CD8-positive, alpha-beta memory T cell (primary cell): Measurements from ENCODE around the gene MAP3K14. TPM values are rescaled to one million over a fixed set of nuclear protein-coding genes. Genes with fewer than 3 reads are reported as not detected.
A peak's percentile ranks its signal among the peaks of the same experiment; 100 is the strongest.

Experiments
- CTCF ChIA-PET: fragments of 350-600 bp; sonication (Branson Sonifier 250); formaldehyde crosslinking; loops from one replicate; lab custom pipeline; 2021; ENCODE audit warnings: antibody characterized with exemption; lab: Charles Lee
- POLR2A ChIA-PET: fragments of 350-600 bp; sonication (Branson Sonifier 250); formaldehyde crosslinking; loops from one replicate; lab custom pipeline; 2021; ENCODE audit warnings: antibody characterized with exemption; lab: Charles Lee
- DNase-seq, 5 donors: peaks; one replicate each; pipeline versions ENCODE4 v3.0.0 to v3.0.0-alpha.2; 2020 to 2022; ENCODE audit warnings: mixed read lengths in 1 of 5
- H3K27ac ChIP-seq: one replicate; pipeline ENCODE4 v1.7.0; 2013; ENCODE audit warnings: low read depth, mild to moderate bottlenecking, low read length, moderate library complexity
- H3K27me3 ChIP-seq: 2 replicates; pipeline ENCODE4 v1.7.0; 2013; ENCODE audit warnings: low read length, mild to moderate bottlenecking; ENCODE audit not compliant: insufficient read depth, poor library complexity, severe bottlenecking
- H3K36me3 ChIP-seq: 2 replicates; pipeline ENCODE4 v1.7.0; 2013; ENCODE audit warnings: mild to moderate bottlenecking, low read length, moderate library complexity; ENCODE audit not compliant: insufficient read depth
- H3K4me1 ChIP-seq: 2 replicates; pipeline ENCODE4 v1.7.0; 2013; ENCODE audit warnings: mild to moderate bottlenecking, low read length, moderate library complexity; ENCODE audit not compliant: insufficient read depth
- H3K4me3 ChIP-seq: 2 replicates; pipeline ENCODE4 v1.7.0; 2013; ENCODE audit warnings: mild to moderate bottlenecking, low read length
- H3K9me3 ChIP-seq: 2 replicates; pipeline ENCODE4 v1.7.0; 2013; ENCODE audit warnings: mild to moderate bottlenecking, low read length
- H3K27ac Mint-ChIP-seq, 8 donors: one replicate each; pipeline ENCODE4 v1.8.0; 2020 to 2021; ENCODE audit warnings: mixed read lengths in 8 of 8, mild to moderate bottlenecking in 6 of 8, inconsistent platforms in 3 of 8, moderate library complexity in 3 of 8
- H3K27me3 Mint-ChIP-seq, 2 donors: one replicate each; pipeline ENCODE4 v1.8.0; 2020 to 2021; ENCODE audit warnings: mixed read lengths in 2 of 2, mild to moderate bottlenecking in 1 of 2, moderate library complexity in 1 of 2
- H3K36me3 Mint-ChIP-seq, 3 donors: one replicate each; pipeline ENCODE4 v1.8.0; 2020 to 2021; ENCODE audit warnings: mixed read lengths in 3 of 3, inconsistent platforms in 1 of 3, mild to moderate bottlenecking in 1 of 3
- H3K4me1 Mint-ChIP-seq, 3 donors: one replicate each; pipeline ENCODE4 v1.8.0; 2020 to 2021; ENCODE audit warnings: mixed read lengths in 3 of 3, inconsistent platforms in 1 of 3, mild to moderate bottlenecking in 1 of 3
- H3K4me3 Mint-ChIP-seq, 7 donors: one replicate each; pipeline ENCODE4 v1.8.0; 2020 to 2021; ENCODE audit warnings: mixed read lengths in 7 of 7, mild to moderate bottlenecking in 6 of 7, moderate library complexity in 4 of 7, inconsistent platforms in 2 of 7
- H3K9me3 Mint-ChIP-seq, 5 donors: one replicate each; pipeline ENCODE4 v1.8.0; 2020 to 2022; ENCODE audit warnings: mixed read lengths in 5 of 5, mild to moderate bottlenecking in 3 of 5, moderate library complexity in 2 of 5, inconsistent platforms in 1 of 5
- polyA plus RNA-seq: library from polyadenylated mRNA; unstranded; fragments of 300-500 nt; fragmentation: Illumina TruSeq; gene quantifications from one replicate; pipeline ENCODE4 v1.2.3, GENCODE V29; 2021
- total RNA-seq, 2 experiments: library from RNA; stranded (reverse); gene quantifications; one replicate each; pipeline ENCODE4 v1.2.3, GENCODE V29; 2021

Gene MAP3K14
- total and polyA plus RNA-seq, 3 experiments from 2014 or later = 9.0 to 62.4 (median 60.2) TPM

DNA sequence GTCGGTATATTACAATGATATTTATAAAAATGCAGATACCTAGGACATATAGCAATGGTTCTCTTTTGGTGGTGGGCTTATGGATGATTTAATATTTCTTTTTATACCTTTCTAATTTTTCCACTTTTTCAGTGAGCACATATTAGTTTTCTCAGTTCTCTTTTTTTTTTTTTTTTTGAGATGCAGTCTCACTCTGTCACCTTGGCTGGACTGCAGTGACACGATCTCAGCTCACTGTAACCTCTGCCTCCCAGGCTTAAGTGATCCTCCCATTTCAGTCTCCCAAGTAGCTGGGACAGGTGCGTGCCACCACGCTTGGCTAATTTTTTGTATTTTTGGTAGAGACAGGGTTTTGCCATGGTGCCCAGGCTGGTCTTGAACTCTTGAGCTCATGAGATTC lies 15.1 kb downstream of the MAP3K14 start:
- peak in 1 of 5 donors; percentile 15 for DNase-seq
- H3K9me3 Mint-ChIP-seq = no peaks in the 10 kb centered on the region
- H3K4me3 ChIP-seq = no peak overlapping the region
- peak overlapping the region in 2 of 7 donors; percentile 34 to 48 for H3K4me3 Mint-ChIP-seq
- no peak overlapping the region for H3K27ac ChIP-seq
- H3K27me3 ChIP-seq = no peaks in the 10 kb centered on the region
- H3K27ac Mint-ChIP-seq = peak overlapping the region in 2 of 8 donors; percentile 17 to 33
- H3K36me3 Mint-ChIP-seq = peaks cover 0 to 38% (median 6%) of the 10 kb centered on the region in 3 donors
- peaks cover 40% of the 10 kb centered on the region for H3K4me1 ChIP-seq
- peaks cover 68 to 90% (median 88%) of the 10 kb centered on the region in 3 donors for H3K4me1 Mint-ChIP-seq
- ChIA-PET CTCF (interaction anchor here (1.1 to 2.5 kb wide), 4 partner anchors 8 to 18 kb away, joined by 3 to 11 read pairs (median 5); partner anchors contain the start of gene MAP3K14), POLR2A (interaction anchor here (1.2 kb wide), 1 partner anchor 18 kb away, joined by 4 read pairs; no protein-coding TSS in a partner anchor)
- peaks cover 0 to 2% of the 10 kb centered on the region in 2 donors for H3K27me3 Mint-ChIP-seq
- peaks cover 6% of the 10 kb centered on the region for H3K36me3 ChIP-seq
- no peaks in the 10 kb centered on the region for H3K9me3 ChIP-seq

GRCh38 chr17:45300060-45300751 lies 16.6 kb downstream of the MAP3K14 start:
- peaks cover 6% of the 10 kb centered on the region for H3K36me3 ChIP-seq
- Mint-ChIP-seq H3K27ac (peak overlapping the region in 7 of 8 donors; percentile 21 to 85 (median 80)), H3K36me3 (peaks cover 0 to 39% (median 6%) of the 10 kb centered on the region in 3 donors), H3K9me3 (no peaks in the 10 kb centered on the region), H3K4me1 (peaks cover 73 to 92% (median 89%) of the 10 kb centered on the region in 3 donors), H3K27me3 (peaks cover 0 to 2% of the 10 kb centered on the region in 2 donors), H3K4me3 (peak overlapping the region in 4 of 7 donors; percentile 30 to 77 (median 44))
- ChIA-PET POLR2A (interaction anchor here (0.7 to 0.9 kb wide), 2 partner anchors 12 to 14 kb away, joined by 3 read pairs; no protein-coding TSS in a partner anchor), CTCF (interaction anchor here (1.4 kb wide), 1 partner anchor 16 kb away, joined by 3 read pairs; no protein-coding TSS in a partner anchor)
- no peak for DNase-seq
- no peaks in the 10 kb centered on the region for H3K27me3 ChIP-seq
- H3K4me3 ChIP-seq = no peak overlapping the region
- peaks cover 38% of the 10 kb centered on the region for H3K4me1 ChIP-seq
- H3K27ac ChIP-seq = no peak overlapping the region
- no peaks in the 10 kb centered on the region for H3K9me3 ChIP-seq

DNA sequence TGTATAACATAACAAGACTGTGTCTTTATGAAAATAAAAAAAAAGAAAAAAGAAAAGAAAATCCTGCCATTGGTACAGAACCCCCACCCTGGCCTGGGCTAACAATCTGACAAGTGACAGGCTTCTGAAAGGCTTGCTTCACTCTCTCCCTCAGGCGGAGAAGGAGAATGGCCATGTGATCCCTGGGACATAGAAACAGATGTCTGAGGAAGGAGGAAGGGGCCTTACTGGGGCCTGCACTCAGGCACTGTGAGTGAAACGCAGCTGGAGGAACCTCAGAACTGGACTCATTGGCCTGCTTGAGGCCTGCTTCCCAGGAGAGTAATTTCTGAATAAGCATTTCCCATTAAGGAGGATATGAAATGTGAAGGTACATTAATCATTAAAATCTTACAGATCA lies 17.5 kb downstream of the MAP3K14 start:
- peak overlapping the region in 6 of 8 donors; percentile 13 to 84 (median 72) for H3K27ac Mint-ChIP-seq

DNA sequence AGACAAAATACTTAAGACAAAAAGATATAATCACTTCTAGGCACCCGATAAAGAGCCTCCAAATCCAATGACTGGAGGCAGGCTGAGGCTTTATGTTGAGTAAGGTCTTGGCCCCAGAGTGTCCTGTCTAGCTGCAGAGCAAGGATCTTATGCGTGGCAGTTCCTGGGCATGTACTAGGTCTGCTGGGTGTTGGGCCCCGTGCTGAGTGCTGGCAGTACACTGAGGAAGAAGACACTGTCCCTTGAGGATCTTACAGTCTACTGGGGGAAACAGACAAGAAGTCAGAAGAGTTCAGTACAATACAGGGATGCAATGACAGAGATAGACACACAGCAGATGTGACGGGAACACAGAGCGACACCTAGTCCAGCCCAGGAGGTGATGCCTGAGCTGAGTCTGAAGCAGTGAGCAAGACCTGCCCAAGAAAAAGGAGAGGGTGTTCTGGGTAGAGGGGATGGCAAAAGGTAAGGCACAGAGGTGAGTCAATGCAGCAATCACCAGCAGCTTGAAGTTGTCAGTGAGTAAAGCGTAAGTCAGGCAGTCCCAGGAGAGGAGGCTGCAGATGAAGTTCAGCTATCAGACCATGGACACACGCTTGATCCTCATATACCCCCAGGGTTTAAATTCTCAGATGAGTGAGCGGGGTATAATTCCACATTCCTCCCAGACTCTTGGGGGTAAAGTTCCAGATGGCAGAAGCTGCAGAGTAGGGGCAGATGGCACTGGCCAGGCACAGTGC lies 18.1 kb downstream of the MAP3K14 start:
- Histone ChIP-seq H3K27me3 (no peaks in the 10 kb centered on the region), H3K36me3 (peaks cover 6% of the 10 kb centered on the region), H3K4me1 (peaks cover 42% of the 10 kb centered on the region), H3K27ac (no peak overlapping the region), H3K4me3 (no peak overlapping the region), H3K9me3 (no peaks in the 10 kb centered on the region)
- Mint-ChIP-seq H3K9me3 (no peaks in the 10 kb centered on the region), H3K4me1 (peaks cover 77 to 96% (median 94%) of the 10 kb centered on the region in 3 donors), H3K36me3 (peaks cover 0 to 40% (median 6%) of the 10 kb centered on the region in 3 donors), H3K4me3 (peak overlapping the region in 2 of 7 donors; percentile 44 to 67), H3K27me3 (peaks cover 0 to 2% of the 10 kb centered on the region in 2 donors), H3K27ac (peak overlapping the region in 7 of 8 donors; percentile 3 to 78 (median 49))
- POLR2A ChIA-PET = interaction anchor here (1.2 kb wide), 1 partner anchor 13 kb away, joined by 3 read pairs; no protein-coding TSS in a partner anchor
- no peak for DNase-seq
- CTCF ChIA-PET = interaction anchor here (0.8 to 1.9 kb wide), 2 partner anchors 12 to 87 kb away, joined by 3 to 4 read pairs; no protein-coding TSS in a partner anchor

More for the DNA sequence above, 17.5 kb downstream of the MAP3K14 start:
- ChIA-PET POLR2A (interaction anchor here (1.2 kb wide), 1 partner anchor 12 kb away, joined by 3 read pairs; no protein-coding TSS in a partner anchor), CTCF (interaction anchor here (1.9 kb wide), 1 partner anchor 13 kb away, joined by 4 read pairs; no protein-coding TSS in a partner anchor)
- no peak for DNase-seq
- Histone ChIP-seq H3K36me3 (peaks cover 6% of the 10 kb centered on the region), H3K4me1 (peaks cover 38% of the 10 kb centered on the region), H3K27ac (no peak overlapping the region), H3K4me3 (no peak overlapping the region), H3K9me3 (no peaks in the 10 kb centered on the region), H3K27me3 (no peaks in the 10 kb centered on the region)
- peak overlapping the region in 2 of 7 donors; percentile 32 to 39 for H3K4me3 Mint-ChIP-seq
- peaks cover 0 to 37% (median 6%) of the 10 kb centered on the region in 3 donors for H3K36me3 Mint-ChIP-seq
- peaks cover 0 to 2% of the 10 kb centered on the region in 2 donors for H3K27me3 Mint-ChIP-seq
- no peaks in the 10 kb centered on the region for H3K9me3 Mint-ChIP-seq
- peaks cover 75 to 94% (median 93%) of the 10 kb centered on the region in 3 donors for H3K4me1 Mint-ChIP-seq

DNA sequence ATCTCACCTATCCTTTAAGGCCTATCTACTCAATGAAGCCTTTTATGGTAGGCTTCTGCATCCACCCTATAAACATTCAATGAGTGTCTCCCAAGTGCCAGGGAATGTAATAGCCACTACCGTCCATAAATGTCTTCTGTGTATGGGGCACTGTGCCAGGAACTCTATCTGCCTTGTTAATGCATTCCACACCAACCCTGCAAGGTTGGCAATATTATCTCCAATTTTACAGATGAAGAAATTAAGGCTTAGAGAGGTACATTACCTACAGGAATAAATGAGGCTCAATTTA lies 20.0 kb downstream of the MAP3K14 start:
- Histone ChIP-seq H3K9me3 (no peaks in the 10 kb centered on the region), H3K36me3 (peaks cover 6% of the 10 kb centered on the region), H3K27ac (no peak overlapping the region), H3K4me3 (no peak overlapping the region), H3K4me1 (peaks cover 38% of the 10 kb centered on the region), H3K27me3 (no peaks in the 10 kb centered on the region)
- H3K27ac Mint-ChIP-seq = peak overlapping the region in 7 of 8 donors; percentile 31 to 77 (median 62)
- peaks cover 0 to 2% of the 10 kb centered on the region in 2 donors for H3K27me3 Mint-ChIP-seq
- ChIA-PET CTCF (interaction anchor here (1.4 kb wide), 1 partner anchor 21 kb away, joined by 3 read pairs; the partner anchor contains the start of gene MAP3K14), POLR2A (interaction anchor here (0.6 kb wide), 1 partner anchor 29 kb away, joined by 3 read pairs; no protein-coding TSS in a partner anchor)
- no peaks in the 10 kb centered on the region for H3K9me3 Mint-ChIP-seq
- H3K36me3 Mint-ChIP-seq = peaks cover 0 to 48% (median 6%) of the 10 kb centered on the region in 3 donors
- peaks cover 75 to 98% (median 95%) of the 10 kb centered on the region in 3 donors for H3K4me1 Mint-ChIP-seq
- no peak for DNase-seq
- peak overlapping the region in 2 of 7 donors; percentile 10 to 14 for H3K4me3 Mint-ChIP-seq

- ChIA-PET CTCF (interaction anchor here (1.0 to 1.5 kb wide), 4 partner anchors 19 to 89 kb away, joined by 3 to 6 read pairs (median 4); partner anchors contain the start of gene MAP3K14), POLR2A (interaction anchor here (0.6 kb wide), 1 partner anchor 30 kb away, joined by 3 read pairs; no protein-coding TSS in a partner anchor)
- DNase-seq = no peak
- Mint-ChIP-seq H3K36me3 (peaks cover 0 to 52% (median 6%) of the 10 kb centered on the region in 3 donors), H3K27ac (peak overlapping the region; percentile 31 to 81 (median 72)), H3K4me3 (peak overlapping the region in 4 of 7 donors; percentile 10 to 42 (median 16)), H3K9me3 (no peaks in the 10 kb centered on the region), H3K4me1 (peaks cover 74 to 98% (median 95%) of the 10 kb centered on the region in 3 donors), H3K27me3 (peaks cover 0 to 2% of the 10 kb centered on the region in 2 donors)
- H3K4me3 ChIP-seq = no peak overlapping the region
- H3K27ac ChIP-seq = no peak overlapping the region
- H3K9me3 ChIP-seq = no peaks in the 10 kb centered on the region
- H3K4me1 ChIP-seq = peaks cover 38% of the 10 kb centered on the region
- H3K36me3 ChIP-seq = peaks cover 6% of the 10 kb centered on the region
- H3K27me3 ChIP-seq = no peaks in the 10 kb centered on the region
These were observed 20.6 kb downstream of the MAP3K14 start for GRCh38 chr17:45296003-45296832.

DNA sequence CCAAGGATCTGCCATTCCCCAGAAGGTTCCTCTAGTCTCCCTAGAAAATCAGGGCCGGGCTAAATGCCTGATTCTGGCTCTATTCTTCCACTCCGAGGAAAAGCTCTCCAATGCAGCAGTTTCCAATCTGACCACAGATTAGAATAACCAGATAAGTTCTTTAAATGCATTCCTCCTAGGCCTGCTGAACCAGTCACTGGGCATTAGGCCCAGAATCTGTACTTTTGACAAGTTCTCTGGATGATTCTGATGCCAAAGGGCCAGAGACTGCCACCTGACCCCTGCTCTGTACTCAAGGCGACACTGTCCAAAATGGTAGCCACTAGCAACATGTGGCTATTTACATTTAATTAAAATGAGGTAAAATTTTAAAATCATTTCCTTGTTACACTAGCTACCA lies 22.3 kb downstream of the MAP3K14 start:
- Mint-ChIP-seq H3K27me3 (no peaks in the 10 kb centered on the region), H3K4me3 (no peak overlapping the region), H3K36me3 (peaks cover 0 to 64% (median 8%) of the 10 kb centered on the region in 3 donors), H3K9me3 (no peaks in the 10 kb centered on the region), H3K4me1 (peaks cover 68 to 90% (median 86%) of the 10 kb centered on the region in 3 donors), H3K27ac (peak overlapping the region; percentile 47 to 87 (median 70))
- ChIA-PET CTCF (interaction anchor here (0.8 to 2.2 kb wide), 4 partner anchors 8 to 91 kb away, joined by 3 to 6 read pairs (median 4); no protein-coding TSS in a partner anchor), POLR2A (no interaction called here)
- no peak for DNase-seq
- no peaks in the 10 kb centered on the region for H3K9me3 ChIP-seq
- no peak overlapping the region for H3K27ac ChIP-seq
- H3K36me3 ChIP-seq = peaks cover 17% of the 10 kb centered on the region
- peaks cover 29% of the 10 kb centered on the region for H3K4me1 ChIP-seq
- H3K27me3 ChIP-seq = no peaks in the 10 kb centered on the region
- H3K4me3 ChIP-seq = no peak overlapping the region
